HG03354 (cell line): ENCODE data around the gene CEP170B.
"Not testable (repeated sequence)": the region's sequence is repeated elsewhere in the genome, so short reads cannot be mapped to it uniquely, and the experiment has no call there.

Experiments
- ATAC-seq: cut with Tn5 transposase; IDR thresholded peaks from one replicate; pipeline ENCODE4 v1.9.1; 2021; ENCODE audit warnings: mild to moderate bottlenecking; ENCODE audit not compliant: unreplicated experiment, poor library complexity, severe bottlenecking

Gene CEP170B

GRCh38 chr14:104843442-104844305 lies 21.4 kb upstream of the CEP170B start:
- no peak for ATAC-seq

GRCh38 chr14:104844306-104845032 lies 20.6 kb upstream of the CEP170B start:
- no peak for ATAC-seq

- no peak for ATAC-seq
Measured at GRCh38 chr14:104845033-104845666, 19.9 kb upstream of the CEP170B start.

GRCh38 chr14:104845834-104846441 lies 19.1 kb upstream of the CEP170B start:
- ATAC-seq = no peak

GRCh38 chr14:104852280-104852663 lies 12.8 kb upstream of the CEP170B start:
- ATAC-seq = no peak

- ATAC-seq = no peak
Measured at GRCh38 chr14:104855532-104856090, 9.5 kb upstream of the CEP170B start.

- ATAC-seq = no peak
Measured at GRCh38 chr14:104856157-104856868, 8.8 kb upstream of the CEP170B start.

GRCh38 chr14:104856869-104857860 lies 7.9 kb upstream of the CEP170B start:
- no peak for ATAC-seq

GRCh38 chr14:104857931-104858330 lies 7.1 kb upstream of the CEP170B start:
- ATAC-seq = not testable (repeated sequence)

- ATAC-seq = no peak
Measured at GRCh38 chr14:104858811-104859426, 6.1 kb upstream of the CEP170B start.

- no peak for ATAC-seq
Measured at GRCh38 chr14:104859900-104860299, 5.2 kb upstream of the CEP170B start.

- ATAC-seq = no peak
Measured at GRCh38 chr14:104860414-104860813, 4.7 kb upstream of the CEP170B start.

GRCh38 chr14:104863131-104863862 lies 1.8 kb upstream of the CEP170B start:
- ATAC-seq = no peak

- no peak for ATAC-seq
Measured at GRCh38 chr14:104863923-104864266, 1.2 kb upstream of the CEP170B start.

GRCh38 chr14:104864267-104865080 lies 594 bp upstream of the CEP170B start:
- ATAC-seq = no peak

- no peak for ATAC-seq
Measured at GRCh38 chr14:104865631-104866441, 768 bp downstream of the CEP170B start.
